Astrocyte (in vitro differentiated cells and primary cell): Measurements from ENCODE around the gene BRF1.

Experiments used
- CTCF ChIP-seq: IDR thresholded peaks from 2 replicates; pipeline ENCODE4 v1.5.1; 2011; ENCODE audit warnings: low read depth, mild to moderate bottlenecking, inconsistent platforms, low read length, moderate library complexity; ENCODE audit not compliant: insufficient read depth
- EZH2 ChIP-seq: IDR thresholded peaks from 2 replicates; pipeline ENCODE4 v1.6.1; 2012; ENCODE audit warnings: mild to moderate bottlenecking, low read length, inconsistent platforms; ENCODE audit not compliant: insufficient read depth

GRCh38 chr14:105211758-105212089 is 89.1 kb downstream of the BRF1 start:
- TF ChIP-seq CTCF (no peak), EZH2 (no peak)
